Measurements from ENCODE around the gene MYO6.
"Not testable (repeated sequence)": the region's sequence is repeated elsewhere in the genome, so short reads cannot be mapped to it uniquely, and the experiment has no call there.

MYO6 gene

GRCh38 chr6:75748743-75749538 is at the start of gene MYO6:
Gene MYO6 (plus strand): TSS chr6:75749239. CDS start chr6:75817548, 68,309 bp downstream.
- DNase-seq (ENCODE audit: low read depth) = no peak

- DNase-seq (ENCODE audit: low read depth) = not testable (repeated sequence)
These were observed 40.7 kb upstream of the MYO6 start for GRCh38 chr6:75708334-75708733.

- DNase-seq (ENCODE audit: low read depth) = no peak
These were observed 37.9 kb upstream of the MYO6 start for GRCh38 chr6:75711173-75711572.

GRCh38 chr6:75719133-75719532 is 29.9 kb upstream of the MYO6 start:
- no peak for DNase-seq (ENCODE audit: low read depth)

- DNase-seq (ENCODE audit: low read depth) = no peak
These were observed 25.7 kb upstream of the MYO6 start for GRCh38 chr6:75723382-75723781.

- DNase-seq (ENCODE audit: low read depth) = no peak
These were observed 21.8 kb upstream of the MYO6 start for GRCh38 chr6:75727206-75727605.

GRCh38 chr6:75731029-75731428 is 18.0 kb upstream of the MYO6 start:
- DNase-seq (ENCODE audit: low read depth) = not testable (repeated sequence)

- DNase-seq (ENCODE audit: low read depth) = no peak
These were observed 13.4 kb upstream of the MYO6 start for GRCh38 chr6:75735491-75736186.

GRCh38 chr6:75743971-75744370 is 5.1 kb upstream of the MYO6 start:
- DNase-seq (ENCODE audit: low read depth) = no peak

- no peak for DNase-seq (ENCODE audit: low read depth)
These were observed 3.6 kb upstream of the MYO6 start for GRCh38 chr6:75745404-75745803.

- DNase-seq (ENCODE audit: low read depth) = no peak
These were observed 2.8 kb upstream of the MYO6 start for GRCh38 chr6:75746221-75746620.

GRCh38 chr6:75747152-75747992 is 1.7 kb upstream of the MYO6 start:
- DNase-seq (ENCODE audit: low read depth) = no peak

- no peak for DNase-seq (ENCODE audit: low read depth)
These were observed 866 bp upstream of the MYO6 start for GRCh38 chr6:75748003-75748742.

- DNase-seq (ENCODE audit: low read depth) = no peak
These were observed 2.4 kb downstream of the MYO6 start for GRCh38 chr6:75751443-75751842.

- no peak for DNase-seq (ENCODE audit: low read depth)
These were observed 3.3 kb downstream of the MYO6 start for GRCh38 chr6:75752365-75752764.

- DNase-seq (ENCODE audit: low read depth) = no peak
These were observed 6.7 kb downstream of the MYO6 start for GRCh38 chr6:75755704-75756103.

GRCh38 chr6:75757295-75757694 is 8.3 kb downstream of the MYO6 start:
- DNase-seq (ENCODE audit: low read depth) = no peak

- DNase-seq (ENCODE audit: low read depth) = no peak
These were observed 9.0 kb downstream of the MYO6 start for GRCh38 chr6:75758061-75758460.

GRCh38 chr6:75759207-75759606 is 10.2 kb downstream of the MYO6 start:
- no peak for DNase-seq (ENCODE audit: low read depth)

- no peak for DNase-seq (ENCODE audit: low read depth)
These were observed 11.3 kb downstream of the MYO6 start for GRCh38 chr6:75760320-75760719.

- DNase-seq (ENCODE audit: low read depth) = no peak
These were observed 12.4 kb downstream of the MYO6 start for GRCh38 chr6:75761489-75761888.

GRCh38 chr6:75762063-75762462 is 13.0 kb downstream of the MYO6 start:
- no peak for DNase-seq (ENCODE audit: low read depth)

All from fibroblast of the conjunctiva (primary cell).